ENCODE results near the gene CTDNEP1.

The CTDNEP1 gene

GRCh38 chr17:7208754-7209460 is 42.6 kb downstream of the CTDNEP1 start:
- Histone ChIP-seq H3K9ac (ENCODE audit: low read length) (no peak overlapping the region), H3K36me3 (replicated peaks; ENCODE audit: low read depth, low read length) (no peaks in the 10 kb centered on the region), H3K9me3 (ENCODE audit: insufficient read depth, low read length) (no peaks in the 10 kb centered on the region), H3K4me1 (ENCODE audit: low read length) (peaks cover 15% of the 10 kb centered on the region), H4K20me1 (ENCODE audit: insufficient read depth, low read length) (no peaks in the 10 kb centered on the region), H3K4me2 (ENCODE audit: low read length) (no peak overlapping the region), H3K4me3 (ENCODE audit: low read length) (no peak overlapping the region), H3K79me2 (ENCODE audit: low read length) (no peaks in the 10 kb centered on the region), H3K27me3 (ENCODE audit: low read depth, low read length) (no peaks in the 10 kb centered on the region), H2AFZ (ENCODE audit: low read depth, low read length) (no peak overlapping the region), H3K27ac (ENCODE audit: low read length) (no peak overlapping the region)
- TF ChIP-seq EZH2phosphoT487 (IDR thresholded peaks at IDR 0.05; ENCODE audit: low read depth) (no peak), CTCF (IDR thresholded peaks at IDR 0.05; ENCODE audit: low read depth, low read length) (no peak)

- Histone ChIP-seq H3K27me3 (ENCODE audit: low read depth, low read length) (no peaks in the 10 kb centered on the region), H3K4me3 (ENCODE audit: low read length) (no peak overlapping the region), H3K4me2 (ENCODE audit: low read length) (no peak overlapping the region), H3K79me2 (ENCODE audit: low read length) (no peaks in the 10 kb centered on the region), H3K9ac (ENCODE audit: low read length) (no peak overlapping the region), H3K27ac (ENCODE audit: low read length) (no peak overlapping the region), H4K20me1 (ENCODE audit: insufficient read depth, low read length) (no peaks in the 10 kb centered on the region), H3K9me3 (ENCODE audit: insufficient read depth, low read length) (no peaks in the 10 kb centered on the region), H3K4me1 (ENCODE audit: low read length) (peaks cover 10% of the 10 kb centered on the region), H2AFZ (ENCODE audit: low read depth, low read length) (no peak overlapping the region), H3K36me3 (replicated peaks; ENCODE audit: low read depth, low read length) (no peaks in the 10 kb centered on the region)
- TF ChIP-seq EZH2phosphoT487 (IDR thresholded peaks at IDR 0.05; ENCODE audit: low read depth) (no peak), CTCF (IDR thresholded peaks at IDR 0.05; ENCODE audit: low read depth, low read length) (no peak)
Observed at GRCh38 chr17:7208027-7208571, 43.4 kb downstream of the CTDNEP1 start.

- H3K27me3 ChIP-seq (ENCODE audit: low read depth, low read length): no peaks in the 10 kb centered on the region
- no peaks in the 10 kb centered on the region for H4K20me1 ChIP-seq (ENCODE audit: insufficient read depth, low read length)
- H3K4me3 ChIP-seq (ENCODE audit: low read length): no peak overlapping the region
- no peaks in the 10 kb centered on the region for H3K79me2 ChIP-seq (ENCODE audit: low read length)
- no peaks in the 10 kb centered on the region for H3K36me3 ChIP-seq (replicated peaks; ENCODE audit: low read depth, low read length)
- no peak overlapping the region for H2AFZ ChIP-seq (ENCODE audit: low read depth, low read length)
- TF ChIP-seq EZH2phosphoT487 (IDR thresholded peaks at IDR 0.05; ENCODE audit: low read depth) (no peak), CTCF (IDR thresholded peaks at IDR 0.05; ENCODE audit: low read depth, low read length) (no peak)
- H3K4me2 ChIP-seq (ENCODE audit: low read length): no peak overlapping the region
- H3K4me1 ChIP-seq (ENCODE audit: low read length): peaks cover 10% of the 10 kb centered on the region
- no peaks in the 10 kb centered on the region for H3K9me3 ChIP-seq (ENCODE audit: insufficient read depth, low read length)
- H3K9ac ChIP-seq (ENCODE audit: low read length): no peak overlapping the region
- no peak overlapping the region for H3K27ac ChIP-seq (ENCODE audit: low read length)
Observed at GRCh38 chr17:7207120-7208001, 44.2 kb downstream of the CTDNEP1 start.

- Histone ChIP-seq H3K9ac (ENCODE audit: low read length) (peak overlapping the region; percentile 38), H3K4me3 (ENCODE audit: low read length) (peak overlapping the region; percentile 76), H3K27me3 (ENCODE audit: low read depth, low read length) (no peaks in the 10 kb centered on the region), H3K9me3 (ENCODE audit: insufficient read depth, low read length) (no peaks in the 10 kb centered on the region), H3K4me1 (ENCODE audit: low read length) (peaks cover 10% of the 10 kb centered on the region), H3K27ac (ENCODE audit: low read length) (no peak overlapping the region), H3K4me2 (ENCODE audit: low read length) (peak overlapping the region; percentile 90), H4K20me1 (ENCODE audit: insufficient read depth, low read length) (no peaks in the 10 kb centered on the region), H2AFZ (ENCODE audit: low read depth, low read length) (peak overlapping the region; percentile 83; the same call in 1 of the 2 replicates), H3K36me3 (replicated peaks; ENCODE audit: low read depth, low read length) (no peaks in the 10 kb centered on the region), H3K79me2 (ENCODE audit: low read length) (no peaks in the 10 kb centered on the region)
- TF ChIP-seq EZH2phosphoT487 (IDR thresholded peaks at IDR 0.05; ENCODE audit: low read depth) (no peak), CTCF (IDR thresholded peaks at IDR 0.05; ENCODE audit: low read depth, low read length) (no peak)
Observed at GRCh38 chr17:7205561-7205960, 46.0 kb downstream of the CTDNEP1 start.

Measured in OCI-LY3 (cell line).